Measurements from ENCODE around the gene PEX11G. TPM values are rescaled to one million over a fixed set of nuclear protein-coding genes. Genes with fewer than 3 reads are reported as not detected.

The PEX11G gene
- polyA plus RNA-seq, 1 experiment = 3.8 TPM

- TF ChIP-seq CTCF (IDR thresholded peaks at IDR 0.05; ENCODE audit: insufficient read depth, low read depth, low read length) = no peak
- DNase-seq (ENCODE audit: low read depth) = peak; percentile 42
- Histone ChIP-seq H3K4me3 (ENCODE audit: low read depth, low read length) (peak overlapping the region; percentile 86), H3K36me3 (ENCODE audit: control insufficient read depth, insufficient read depth, low read length) (peaks cover 10% of the 10 kb centered on the region), H3K27me3 (ENCODE audit: control insufficient read depth, insufficient read depth, low read length) (no peaks in the 10 kb centered on the region)
- ChIA-PET POLR2A (no interaction called here), CTCF (interaction anchor here (1.0 to 2.7 kb wide), 5 partner anchors 12 to 266 kb away, joined by 3 to 12 read pairs (median 3); partner anchors contain the start of gene MCOLN1)
These were observed 45.2 kb upstream of the PEX11G start for GRCh38 chr19:7533925-7534480.

- CTCF ChIA-PET = interaction anchor here (1.1 kb wide), 1 partner anchor 11 kb away, joined by 3 read pairs; the partner anchor contains the start of gene MCOLN1
- no peak for DNase-seq (ENCODE audit: low read depth)
These were observed 44.5 kb upstream of the PEX11G start for GRCh38 chr19:7533281-7533885.

GRCh38 chr19:7529610-7530490, 41.0 kb upstream of the PEX11G start:
- DNase-seq (ENCODE audit: low read depth) = no peak
- CTCF ChIA-PET = no interaction called here
- no peak for TF ChIP-seq CTCF (IDR thresholded peaks at IDR 0.05; ENCODE audit: insufficient read depth, low read depth, low read length)
- POLR2A ChIA-PET = no interaction called here
- Histone ChIP-seq H3K36me3 (ENCODE audit: control insufficient read depth, insufficient read depth, low read length) (peaks cover 7% of the 10 kb centered on the region), H3K4me3 (ENCODE audit: low read depth, low read length) (no peak overlapping the region), H3K27me3 (ENCODE audit: control insufficient read depth, insufficient read depth, low read length) (no peaks in the 10 kb centered on the region)

More at GRCh38 chr19:7533281-7533885, 44.5 kb upstream of the PEX11G start:
- POLR2A ChIA-PET = no interaction called here
- Histone ChIP-seq H3K4me3 (ENCODE audit: low read depth, low read length) (peak overlapping the region; percentile 86), H3K27me3 (ENCODE audit: control insufficient read depth, insufficient read depth, low read length) (no peaks in the 10 kb centered on the region), H3K36me3 (ENCODE audit: control insufficient read depth, insufficient read depth, low read length) (peaks cover 7% of the 10 kb centered on the region)
- no peak for TF ChIP-seq CTCF (IDR thresholded peaks at IDR 0.05; ENCODE audit: insufficient read depth, low read depth, low read length)

GRCh38 chr19:7529246-7529600, 40.4 kb upstream of the PEX11G start:
- no peaks in the 10 kb centered on the region for H3K27me3 ChIP-seq (ENCODE audit: control insufficient read depth, insufficient read depth, low read length)
- H3K4me3 ChIP-seq (ENCODE audit: low read depth, low read length) = no peak overlapping the region
- H3K36me3 ChIP-seq (ENCODE audit: control insufficient read depth, insufficient read depth, low read length) = peaks cover 9% of the 10 kb centered on the region
- TF ChIP-seq CTCF (IDR thresholded peaks at IDR 0.05; ENCODE audit: insufficient read depth, low read depth, low read length) = no peak
- DNase-seq (ENCODE audit: low read depth) = no peak
- POLR2A ChIA-PET = no interaction called here
- CTCF ChIA-PET = no interaction called here

- TF ChIP-seq CTCF (IDR thresholded peaks at IDR 0.05; ENCODE audit: insufficient read depth, low read depth, low read length) = no peak
- ChIA-PET POLR2A (no interaction called here), CTCF (no interaction called here)
These were observed 39.8 kb upstream of the PEX11G start for GRCh38 chr19:7528522-7529245.

More at GRCh38 chr19:7528522-7529245, 39.8 kb upstream of the PEX11G start:
- H3K4me3 ChIP-seq (ENCODE audit: low read depth, low read length) = no peak overlapping the region
- H3K36me3 ChIP-seq (ENCODE audit: control insufficient read depth, insufficient read depth, low read length) = peaks cover 9% of the 10 kb centered on the region
- DNase-seq (ENCODE audit: low read depth) = no peak
- H3K27me3 ChIP-seq (ENCODE audit: control insufficient read depth, insufficient read depth, low read length) = no peaks in the 10 kb centered on the region
